ENCODE results near the gene BRSK2.

DNA sequence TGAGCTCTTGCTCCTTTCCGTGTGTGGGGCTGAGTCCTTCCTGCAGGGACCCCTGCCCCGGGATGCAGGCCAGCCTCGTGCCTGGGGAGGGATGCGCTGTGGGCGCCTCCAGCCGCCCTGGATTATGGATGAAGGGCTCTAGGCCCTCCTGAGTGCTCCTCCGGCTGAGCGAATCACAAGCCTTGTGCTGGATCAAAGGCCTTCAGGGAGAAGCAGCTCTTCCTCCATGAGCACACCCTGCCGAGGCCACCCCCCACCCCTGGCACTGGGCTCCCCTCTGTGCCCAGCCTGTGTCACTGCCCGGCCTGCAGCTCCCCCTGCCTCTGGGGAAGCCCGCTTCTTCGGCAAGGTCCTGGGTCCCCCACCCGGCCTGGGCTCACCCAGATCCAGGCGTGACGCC is 43.8 kb downstream of the BRSK2 start:
- TF ChIP-seq POLR2A (IDR thresholded peaks at IDR 0.05) (no peak), CTCF (IDR thresholded peaks at IDR 0.05 in 4 of 5, conservative IDR thresholded peaks at IDR 0.05 in 1 of 5) (no peak)
